Mesenteric fat pad (tissue), 1 donor: ENCODE data around the gene CELF4. TPM values are rescaled to one million over a fixed set of nuclear protein-coding genes. Genes with fewer than 3 reads are reported as not detected.

Experiments used
- DNase-seq: peaks from one replicate; pipeline ENCODE4 v3.0.0-alpha.2; 2020; ENCODE audit warnings: low spot score
- total RNA-seq: library from RNA; stranded (reverse); fragmentation: NEBNext Ultra II Directional; extraction: Animal tissue kit (Norgen Biotek cat#: 25700); gene quantifications from one replicate; pipeline ENCODE4 v1.2.1, GENCODE V29; 2021
- donor health status: DM: yes; HTN: yes; CAD: no.

Gene CELF4
- total RNA-seq, 1 donor from 2014 or later, result 0.39 TPM

GRCh38 chr18:37497853-37498518 lies 67.6 kb downstream of the CELF4 start:
- DNase-seq, result no peak

DNA sequence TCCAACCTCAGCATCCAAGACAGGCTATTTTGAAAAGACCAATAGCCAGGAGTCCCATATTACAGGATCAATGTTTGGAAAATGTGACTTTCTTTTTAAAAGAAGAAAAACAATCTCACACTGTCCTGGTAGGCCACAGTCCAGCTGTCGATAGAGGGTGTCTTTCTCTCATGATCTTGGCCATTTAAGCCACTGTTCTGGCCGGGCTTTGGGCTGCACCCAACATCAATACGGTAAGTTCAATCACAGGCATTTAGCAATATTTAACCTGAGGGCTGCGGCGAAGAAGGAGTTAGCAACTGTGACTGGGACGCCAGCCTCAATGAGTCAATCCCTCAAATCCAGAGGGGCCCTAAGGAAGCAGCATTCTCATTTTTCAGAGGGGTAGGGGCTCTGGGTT lies 69.0 kb downstream of the CELF4 start:
- DNase-seq, result no peak

DNA sequence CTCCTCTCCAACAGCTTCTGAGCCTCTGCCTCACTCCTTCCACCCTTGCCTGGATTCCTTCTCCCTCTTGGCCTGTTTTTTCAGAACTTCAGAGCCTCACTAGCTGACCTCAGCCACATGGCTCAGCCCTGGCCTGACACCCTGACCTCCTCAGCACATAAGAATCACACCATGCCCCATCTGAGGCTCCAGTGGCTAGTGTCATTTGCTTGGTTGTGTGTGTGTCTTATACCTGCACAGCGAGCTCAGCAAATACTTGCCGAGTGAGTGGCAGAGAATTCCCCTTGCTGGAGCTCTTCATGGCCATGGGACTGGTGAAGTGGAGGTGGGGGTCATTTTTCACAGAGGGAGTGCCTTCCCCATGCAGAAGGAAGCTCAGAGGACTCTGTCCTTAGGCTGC lies 70.2 kb downstream of the CELF4 start:
- DNase-seq, result no peak

GRCh38 chr18:37494406-37494805 lies 71.2 kb downstream of the CELF4 start:
- no peak for DNase-seq

- DNase-seq, result no peak
These were observed 72.2 kb downstream of the CELF4 start for GRCh38 chr18:37493352-37493935.

- DNase-seq, result no peak
These were observed 72.6 kb downstream of the CELF4 start for GRCh38 chr18:37492952-37493351.

DNA sequence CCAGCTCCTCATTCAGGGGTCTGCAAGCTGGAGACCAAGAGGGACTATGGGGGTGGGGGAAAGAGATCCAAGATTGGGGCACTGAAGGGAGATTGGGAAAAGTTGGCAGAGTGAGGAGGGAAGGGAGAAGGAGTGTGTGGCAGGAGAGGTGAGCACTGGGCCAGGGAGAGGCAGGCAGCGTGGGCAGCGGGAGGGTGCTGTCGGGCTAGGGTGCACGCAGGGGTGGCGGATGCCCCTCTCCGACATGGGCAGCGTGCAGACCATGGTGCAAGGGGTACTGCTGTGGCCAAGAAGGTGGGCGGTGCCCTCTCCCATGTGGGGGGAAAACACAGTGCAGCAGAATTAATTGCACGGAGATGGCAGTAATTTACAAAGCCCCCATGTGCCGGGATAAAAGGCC lies 74.1 kb downstream of the CELF4 start:
- no peak for DNase-seq

GRCh38 chr18:37489998-37490397 lies 75.6 kb downstream of the CELF4 start:
- no peak for DNase-seq

GRCh38 chr18:37489011-37489410 lies 76.6 kb downstream of the CELF4 start:
- DNase-seq, result no peak

DNA sequence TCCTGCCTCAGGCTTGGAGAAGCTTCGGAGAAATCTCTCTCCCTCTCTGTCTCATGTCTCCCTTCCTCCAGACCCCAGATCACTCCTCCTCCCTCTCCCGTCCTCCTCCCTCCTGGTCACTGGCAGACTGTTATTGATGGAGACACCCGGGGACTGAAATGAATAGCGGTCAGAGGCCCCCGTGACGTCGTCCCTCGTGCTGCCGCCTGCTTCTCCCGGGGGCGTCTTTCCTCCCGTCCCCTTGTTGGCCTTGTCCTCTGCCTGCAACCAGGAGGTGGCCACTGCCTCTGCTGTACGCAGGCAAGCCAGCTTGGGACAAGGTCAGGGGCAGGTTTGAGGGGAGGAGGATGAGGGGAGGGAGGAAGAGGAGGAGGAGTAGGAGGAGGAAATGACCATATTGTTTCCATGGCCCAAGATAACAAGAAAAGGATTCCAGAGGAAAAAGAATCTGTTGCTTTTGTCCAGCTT lies 78.2 kb downstream of the CELF4 start:
- DNase-seq, result no peak

- no peak for DNase-seq
These were observed 78.8 kb downstream of the CELF4 start for GRCh38 chr18:37486848-37487247.

- no peak for DNase-seq
These were observed 80.4 kb downstream of the CELF4 start for GRCh38 chr18:37484983-37485834.

DNA sequence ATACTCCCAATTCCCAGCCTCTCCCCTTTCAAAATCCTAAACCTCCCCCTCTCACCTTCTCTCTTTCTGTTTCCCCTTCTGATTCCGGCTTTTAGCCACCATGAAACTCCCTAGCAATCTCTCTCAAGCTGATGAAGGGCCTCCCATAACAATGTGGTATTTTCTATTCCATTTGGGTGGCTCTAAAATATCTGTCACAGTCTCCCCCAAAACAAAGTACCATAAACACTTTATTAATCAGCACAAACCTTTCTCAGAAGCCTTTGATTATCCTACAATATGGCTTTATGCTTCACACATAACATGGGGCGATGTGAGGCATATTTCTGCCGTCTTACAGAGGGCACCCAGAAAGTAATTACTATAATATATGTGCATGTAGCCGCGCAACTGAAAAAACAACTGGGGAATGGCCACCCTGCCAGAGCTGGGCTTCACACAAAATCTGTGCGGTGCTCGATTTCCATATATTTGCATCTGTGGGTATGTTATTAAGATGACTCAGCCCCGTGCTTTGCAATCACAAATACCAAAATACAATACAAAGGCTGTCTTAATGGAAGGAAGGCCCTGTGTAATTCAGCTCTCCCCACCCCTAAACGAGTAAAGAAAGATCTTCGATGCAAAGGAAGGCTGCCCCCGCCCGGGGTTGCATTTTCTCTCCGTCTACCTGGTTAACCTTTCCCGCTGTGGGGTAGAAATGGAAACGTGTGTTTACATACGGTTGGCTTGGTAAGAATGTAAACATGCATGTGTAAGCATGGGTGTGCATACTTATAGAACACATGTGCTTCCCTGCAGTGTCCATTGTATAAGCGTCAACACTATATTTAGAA lies 81.4 kb downstream of the CELF4 start:
- no peak for DNase-seq

DNA sequence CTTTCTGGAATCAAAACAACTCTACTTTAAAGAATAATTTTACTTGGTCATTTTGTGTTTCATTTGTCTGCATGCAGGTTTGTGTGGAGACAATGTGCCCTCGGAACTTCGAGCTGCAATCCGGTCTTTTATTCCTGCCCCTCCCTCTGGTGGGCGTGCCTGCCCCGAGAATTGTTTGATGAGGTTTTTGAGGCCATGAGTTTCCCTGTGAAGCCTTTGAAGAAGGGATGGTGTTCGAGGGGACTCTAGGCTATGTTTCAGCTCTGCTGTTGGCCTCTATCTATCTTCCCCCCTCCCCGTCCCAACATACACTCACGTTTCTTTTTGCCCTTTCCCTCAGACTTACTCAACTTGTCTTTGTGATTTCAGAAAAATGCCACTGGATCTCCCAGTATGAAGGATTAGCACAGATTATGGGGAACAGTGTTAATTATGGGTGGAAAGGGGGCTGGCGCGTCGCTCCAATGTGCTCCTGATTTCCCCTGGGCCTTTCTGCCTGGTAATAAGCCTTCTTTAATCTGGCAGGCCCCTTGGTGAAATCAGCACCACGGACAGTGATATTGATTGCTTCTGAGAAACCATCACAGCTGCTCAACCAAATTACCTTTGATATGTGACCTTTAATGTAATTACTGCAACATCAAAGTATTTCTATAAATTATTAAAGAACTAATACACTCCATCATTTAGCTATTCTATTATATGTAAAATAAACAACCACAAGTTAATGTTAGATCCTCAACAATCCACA lies 82.2 kb downstream of the CELF4 start:
- no peak for DNase-seq

- DNase-seq, result no peak
These were observed 83.2 kb downstream of the CELF4 start for GRCh38 chr18:37482433-37482832.

DNA sequence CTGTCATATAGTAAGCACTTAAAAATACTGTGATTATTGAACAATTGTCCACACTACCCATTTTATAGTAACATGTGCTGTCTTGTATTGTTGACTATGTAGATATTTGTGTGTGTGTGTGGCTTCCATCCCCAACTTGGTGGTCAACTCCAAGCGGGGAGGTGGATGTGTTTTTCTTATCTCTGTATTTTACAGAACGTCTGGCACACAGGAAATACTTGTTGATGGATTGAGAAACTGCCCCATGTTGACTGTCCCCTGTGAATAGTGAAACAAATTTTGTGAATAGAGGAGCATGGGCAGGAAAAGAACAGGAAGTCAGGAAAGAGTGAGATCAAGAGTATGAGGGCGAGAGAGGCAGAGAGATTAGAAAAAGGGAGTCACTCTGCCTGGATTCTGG lies 83.6 kb downstream of the CELF4 start:
- DNase-seq, result no peak

GRCh38 chr18:37481491-37481890 lies 84.1 kb downstream of the CELF4 start:
- no peak for DNase-seq

DNA sequence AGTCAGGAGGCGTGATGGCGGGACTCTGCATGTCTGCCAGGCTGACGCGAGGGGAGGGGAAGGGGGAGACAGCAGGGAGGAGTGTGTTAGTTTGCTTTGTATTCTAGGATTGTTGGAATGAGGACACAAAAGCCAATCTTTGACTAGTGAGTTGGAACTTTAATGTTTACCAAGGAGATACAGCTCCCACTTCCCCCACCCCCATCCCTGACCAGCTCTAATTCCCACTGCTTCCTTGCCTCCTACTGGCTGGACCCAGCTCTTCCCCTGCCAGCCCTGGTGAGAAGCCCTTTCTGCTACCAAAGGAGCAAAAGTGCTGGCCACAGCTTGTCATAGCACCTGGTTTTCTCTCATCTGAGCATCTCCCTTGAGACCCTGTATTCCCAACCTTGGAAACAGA lies 84.5 kb downstream of the CELF4 start:
- no peak for DNase-seq

DNA sequence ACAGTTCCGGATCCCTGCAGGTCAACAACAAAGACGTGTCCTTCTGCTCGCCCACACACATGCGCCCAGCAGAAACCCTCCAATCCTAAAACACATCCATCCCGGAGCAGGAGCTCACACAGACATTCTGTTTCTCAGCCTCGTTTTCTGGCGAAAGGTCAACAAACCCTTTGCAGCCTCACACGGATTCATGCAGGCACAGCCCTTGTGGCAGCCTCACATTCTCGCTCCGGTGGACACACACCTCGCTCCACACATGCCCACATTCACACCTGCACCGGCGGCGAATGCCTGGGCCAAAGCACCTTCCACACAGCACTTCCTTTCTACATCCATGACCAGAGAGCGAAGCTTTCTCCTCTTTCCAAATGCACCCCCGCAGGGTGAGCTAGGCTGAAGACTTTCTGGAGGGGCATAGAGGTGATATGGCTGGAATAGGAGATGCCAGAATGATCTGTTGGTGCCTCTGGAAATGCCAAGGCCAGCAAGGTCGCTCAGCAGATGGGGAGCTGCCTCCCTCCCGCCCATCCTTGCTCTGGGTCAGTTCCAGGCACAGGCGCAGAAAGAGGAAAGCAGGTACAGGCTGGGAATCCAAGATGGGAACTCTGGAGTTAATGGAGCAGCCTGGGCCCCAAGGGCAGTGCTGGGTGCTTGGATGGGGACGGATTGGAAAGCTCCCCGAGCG lies 88.8 kb downstream of the CELF4 start:
- no peak for DNase-seq

GRCh38 chr18:37476182-37476581 lies 89.4 kb downstream of the CELF4 start:
- no peak for DNase-seq
